HG03565 (cell line): ENCODE data around the gene DUSP3.

Experiments
- ATAC-seq: cut with Tn5 transposase; IDR thresholded peaks from one replicate; pipeline ENCODE4 v1.9.1; 2021; ENCODE audit warnings: mild to moderate bottlenecking, moderate library complexity; ENCODE audit not compliant: unreplicated experiment

Gene DUSP3

GRCh38 chr17:43736389-43736788 is 42.4 kb downstream of the DUSP3 start:
- ATAC-seq = no peak

- ATAC-seq = no peak
Observed at GRCh38 chr17:43734376-43734775, 44.4 kb downstream of the DUSP3 start.

DNA sequence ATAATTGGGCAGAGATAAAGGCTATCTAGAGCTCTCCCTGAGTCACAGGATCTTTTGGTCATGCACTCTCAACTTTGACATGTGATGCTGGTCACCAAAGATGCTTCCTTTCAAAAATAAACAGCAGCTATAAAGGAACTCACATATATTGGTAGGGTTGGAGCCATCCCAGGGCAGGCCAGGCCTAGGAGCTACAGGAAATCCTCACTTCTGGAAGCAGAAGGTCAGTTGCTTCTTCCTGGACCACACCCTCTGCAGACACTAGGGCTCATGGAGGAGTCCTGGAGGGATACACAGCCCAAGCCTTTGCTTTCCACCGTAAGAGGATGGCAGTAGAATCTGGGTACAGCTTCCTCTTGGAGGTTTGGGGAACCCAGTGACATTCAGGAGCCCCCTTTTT is 44.8 kb downstream of the DUSP3 start:
- no peak for ATAC-seq

DNA sequence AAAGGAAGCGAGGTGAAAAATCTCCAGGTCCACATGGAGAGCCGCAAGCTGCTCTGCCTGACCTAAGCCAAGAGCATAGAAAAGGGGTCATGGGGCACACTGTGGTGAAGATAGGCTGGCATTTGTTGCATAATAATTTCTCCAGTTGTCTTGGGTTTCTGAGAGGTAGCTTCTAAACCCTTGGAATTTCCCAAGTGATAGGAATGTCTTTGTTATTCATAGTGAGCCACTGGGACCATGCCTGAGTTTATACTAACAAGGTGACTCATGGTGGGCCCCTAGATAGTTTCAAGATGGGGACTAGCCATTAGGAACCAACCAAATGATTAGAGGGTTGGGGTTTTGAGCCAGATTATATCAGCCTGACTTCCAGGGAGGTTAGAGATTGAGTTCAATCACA is 45.8 kb downstream of the DUSP3 start:
- ATAC-seq = no peak

DNA sequence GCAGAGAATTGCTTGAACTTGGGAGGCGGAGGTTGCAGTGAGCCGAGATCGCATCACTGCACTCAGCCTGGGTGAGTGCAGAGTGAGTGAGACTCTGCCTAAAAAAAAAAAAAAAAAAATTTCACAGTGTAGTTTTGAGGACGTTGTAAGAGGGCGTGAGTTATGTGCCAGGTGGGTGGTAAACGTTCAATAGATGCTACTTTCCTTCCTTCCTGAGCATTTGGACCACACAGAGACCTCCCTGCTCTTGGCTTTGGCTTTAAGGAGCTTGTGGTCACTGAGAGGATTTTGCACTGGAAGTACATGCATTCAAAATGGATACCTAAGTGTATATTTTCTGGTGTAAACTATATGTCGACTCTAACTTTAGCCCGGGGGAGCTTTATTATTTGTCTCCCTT is 50.7 kb downstream of the DUSP3 start:
- ATAC-seq = no peak

- ATAC-seq = no peak
Observed at GRCh38 chr17:43723697-43724359, 54.9 kb downstream of the DUSP3 start.

DNA sequence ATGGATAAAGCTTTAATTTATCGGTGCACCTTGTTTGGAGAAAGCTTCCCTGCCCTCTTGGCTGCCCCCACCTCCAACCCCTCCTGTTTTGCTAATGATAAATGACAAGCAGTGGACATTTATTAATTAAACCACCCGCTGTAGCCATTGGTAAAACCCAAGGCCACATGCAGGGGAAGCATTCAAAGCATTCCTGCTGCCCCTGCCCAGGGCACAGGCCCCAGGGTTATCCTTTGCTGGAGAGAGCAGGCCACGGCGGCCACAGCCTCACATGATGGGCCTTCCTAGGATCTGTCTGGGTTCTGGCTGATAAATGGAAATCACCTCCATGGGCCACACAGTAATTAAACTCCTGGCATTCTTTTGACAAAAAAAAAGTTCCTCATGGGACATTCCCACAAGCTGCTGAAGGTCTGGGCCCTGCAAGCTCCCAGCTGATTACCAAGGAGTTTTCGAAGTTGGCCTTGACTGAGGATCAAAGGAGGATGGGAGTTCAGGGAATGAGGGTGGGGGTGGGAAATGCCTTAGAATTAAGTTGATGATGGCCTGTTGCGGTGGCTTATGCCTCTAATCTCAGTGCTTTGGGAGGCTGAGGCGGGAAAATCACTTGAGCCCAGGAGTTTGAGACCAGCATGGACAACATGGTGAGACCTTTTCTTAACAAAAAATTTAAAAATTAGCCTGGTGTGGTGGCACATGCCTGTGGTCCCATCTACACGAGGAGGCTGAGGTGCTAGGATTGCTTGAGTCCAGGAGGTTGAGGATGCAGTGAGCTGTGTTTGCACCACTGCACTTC is 55.7 kb downstream of the DUSP3 start:
- ATAC-seq = no peak

GRCh38 chr17:43722269-43722619 is 56.5 kb downstream of the DUSP3 start:
- no peak for ATAC-seq

- ATAC-seq = no peak
Observed at GRCh38 chr17:43721537-43722268, 57.1 kb downstream of the DUSP3 start.

GRCh38 chr17:43720311-43721060 is 58.3 kb downstream of the DUSP3 start:
- ATAC-seq = peak; percentile 33

DNA sequence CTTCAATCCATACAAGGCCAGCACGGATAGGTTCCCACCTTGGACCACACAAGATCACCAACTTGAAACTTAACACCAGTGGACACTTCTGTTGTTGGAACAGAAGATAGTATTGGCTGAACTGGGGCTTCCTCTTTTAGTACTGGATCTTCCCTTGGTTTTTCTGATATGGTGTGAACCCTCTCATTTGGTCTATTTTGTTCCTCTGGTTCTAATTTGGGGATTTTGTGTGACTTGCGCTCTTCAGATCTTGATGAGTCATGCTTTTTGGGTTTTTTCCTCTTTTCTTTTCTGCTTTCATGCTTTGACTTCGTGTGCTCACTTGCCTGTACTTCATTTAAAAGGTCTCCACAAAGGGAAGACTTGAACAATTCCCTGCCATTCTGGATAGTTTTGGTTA is 59.2 kb downstream of the DUSP3 start:
- ATAC-seq = no peak

- ATAC-seq = no peak
Observed at GRCh38 chr17:43718544-43718943, 60.2 kb downstream of the DUSP3 start.

DNA sequence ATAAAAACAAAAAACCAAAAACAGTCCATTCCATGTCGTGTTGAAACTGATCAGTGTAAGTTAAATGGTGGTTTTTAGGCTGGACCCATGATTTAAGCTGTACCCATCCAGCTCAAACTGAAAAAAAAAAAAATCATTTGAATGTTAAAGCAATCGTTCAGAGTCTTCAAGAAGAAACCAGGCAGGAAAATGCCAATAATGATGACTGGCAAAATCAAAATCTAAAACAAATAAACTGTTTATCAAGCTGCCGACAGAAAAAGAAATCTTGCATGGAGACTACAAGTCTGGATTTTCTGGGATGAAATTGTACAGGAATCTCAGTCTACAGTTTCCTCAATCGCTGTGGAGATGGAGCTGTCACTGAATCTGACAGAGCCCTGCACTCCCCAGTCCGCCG is 60.9 kb downstream of the DUSP3 start:
- no peak for ATAC-seq
